Measurements from ENCODE around the gene VPS36.

DNA sequence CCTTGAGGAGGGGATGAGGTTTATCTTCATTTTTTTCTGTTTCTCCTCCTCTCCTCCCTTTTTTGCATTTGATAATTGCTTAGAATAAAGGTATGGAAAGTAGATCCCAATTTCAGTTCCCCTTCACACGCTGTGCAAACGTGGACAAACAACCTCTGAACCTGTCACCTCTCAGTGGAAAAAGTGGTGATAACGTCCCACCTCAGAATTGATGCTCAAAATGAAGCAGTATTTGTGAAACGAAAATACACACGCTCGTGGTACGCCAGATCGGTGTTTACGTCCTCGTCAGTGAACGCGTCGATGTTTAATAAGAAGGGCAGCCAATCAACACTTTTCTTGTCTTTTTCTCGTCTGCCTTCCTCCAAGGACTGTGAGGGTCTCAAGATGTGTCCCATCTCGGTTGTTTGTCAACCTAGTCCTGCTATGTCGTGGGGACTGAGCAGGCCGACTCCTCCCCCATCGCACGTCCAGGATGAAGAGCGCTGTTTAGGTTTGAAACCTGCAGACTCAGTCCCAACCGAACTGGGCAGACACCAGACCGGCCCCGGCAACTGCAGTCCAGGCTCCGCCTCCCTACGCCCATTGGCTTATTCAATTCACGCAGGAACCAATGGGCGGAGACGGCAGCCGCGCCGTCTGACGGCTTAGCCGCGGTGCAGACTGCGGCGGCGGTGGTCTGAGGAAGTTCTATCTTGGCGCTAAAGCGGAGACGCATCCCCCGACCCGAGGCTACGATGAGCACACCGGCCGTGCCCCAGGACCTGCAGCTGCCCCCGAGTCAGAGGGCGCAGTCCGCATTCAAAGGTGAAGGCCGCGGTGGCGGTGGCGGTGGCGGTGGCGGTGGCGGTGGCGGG is 4.6 kb upstream of the VPS36 start, which contains the start of gene CKAP2:
- TF ChIP-seq, protein P1, sequence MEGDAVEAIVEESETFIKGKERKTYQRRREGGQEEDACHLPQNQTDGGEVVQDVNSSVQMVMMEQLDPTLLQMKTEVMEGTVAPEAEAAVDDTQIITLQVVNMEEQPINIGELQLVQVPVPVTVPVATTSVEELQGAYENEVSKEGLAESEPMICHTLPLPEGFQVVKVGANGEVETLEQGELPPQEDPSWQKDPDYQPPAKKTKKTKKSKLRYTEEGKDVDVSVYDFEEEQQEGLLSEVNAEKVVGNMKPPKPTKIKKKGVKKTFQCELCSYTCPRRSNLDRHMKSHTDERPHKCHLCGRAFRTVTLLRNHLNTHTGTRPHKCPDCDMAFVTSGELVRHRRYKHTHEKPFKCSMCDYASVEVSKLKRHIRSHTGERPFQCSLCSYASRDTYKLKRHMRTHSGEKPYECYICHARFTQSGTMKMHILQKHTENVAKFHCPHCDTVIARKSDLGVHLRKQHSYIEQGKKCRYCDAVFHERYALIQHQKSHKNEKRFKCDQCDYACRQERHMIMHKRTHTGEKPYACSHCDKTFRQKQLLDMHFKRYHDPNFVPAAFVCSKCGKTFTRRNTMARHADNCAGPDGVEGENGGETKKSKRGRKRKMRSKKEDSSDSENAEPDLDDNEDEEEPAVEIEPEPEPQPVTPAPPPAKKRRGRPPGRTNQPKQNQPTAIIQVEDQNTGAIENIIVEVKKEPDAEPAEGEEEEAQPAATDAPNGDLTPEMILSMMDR (IDR thresholded peaks at IDR 0.05): peak in 1 of 12 donors; percentile 15
- peak in 1 of 2 donors; percentile 78 for TF ChIP-seq POLR2A (IDR thresholded peaks at IDR 0.05)
